ES-I3 (cell line): ENCODE measurements around the gene ARHGAP42.
"Not testable (repeated sequence)": the region's sequence is repeated elsewhere in the genome, so short reads cannot be mapped to it uniquely, and the experiment has no call there.

ENCODE experiments used
- H3K36me3 ChIP-seq: 2 replicates; pipeline ENCODE4 v1.6.1; 2013; ENCODE audit warnings: mild to moderate bottlenecking, low read length, control low read depth, moderate library complexity; ENCODE audit not compliant: insufficient read depth
- H3K4me1 ChIP-seq: 2 replicates; pipeline ENCODE4 v1.6.1; 2013; ENCODE audit warnings: mild to moderate bottlenecking, control low read depth, low read length; ENCODE audit not compliant: insufficient read depth
- H3K9ac ChIP-seq: 2 replicates; pipeline ENCODE4 v1.6.1; 2013; ENCODE audit warnings: low read depth, mild to moderate bottlenecking, low read length, moderate library complexity
- H3K9me3 ChIP-seq: 2 replicates; pipeline ENCODE4 v1.6.1; 2013; ENCODE audit warnings: mild to moderate bottlenecking, low read length, moderate library complexity; ENCODE audit not compliant: control insufficient read depth, insufficient read depth

Gene ARHGAP42

GRCh38 chr11:100748153-100748552, 61.1 kb downstream of the ARHGAP42 start:
- Histone ChIP-seq H3K9ac (no peak overlapping the region), H3K9me3 (peaks cover 12% of the 10 kb centered on the region), H3K4me1 (peaks cover 10% of the 10 kb centered on the region), H3K36me3 (no peaks in the 10 kb centered on the region; the same call in 1 of the 2 replicates)

GRCh38 chr11:100749887-100750565, 62.9 kb downstream of the ARHGAP42 start:
- not testable (repeated sequence) for H3K36me3 ChIP-seq, H3K9ac ChIP-seq
- H3K9me3 ChIP-seq: peaks cover 12% of the 10 kb centered on the region
- peaks cover 26% of the 10 kb centered on the region for H3K4me1 ChIP-seq

- peaks cover 12% of the 10 kb centered on the region for H3K9me3 ChIP-seq
These were observed 63.4 kb downstream of the ARHGAP42 start for GRCh38 chr11:100750566-100750891.

GRCh38 chr11:100752371-100753171, 65.5 kb downstream of the ARHGAP42 start:
- H3K9ac ChIP-seq: no peak overlapping the region
- H3K9me3 ChIP-seq: peaks cover 12% of the 10 kb centered on the region
- H3K4me1 ChIP-seq: peaks cover 27% of the 10 kb centered on the region
- no peaks in the 10 kb centered on the region; the same call in 1 of the 2 replicates for H3K36me3 ChIP-seq

More at GRCh38 chr11:100750566-100750891, 63.4 kb downstream of the ARHGAP42 start:
- H3K36me3 ChIP-seq, H3K9ac ChIP-seq: not testable (repeated sequence)
- peaks cover 27% of the 10 kb centered on the region for H3K4me1 ChIP-seq

- peaks cover 10% of the 10 kb centered on the region for H3K9me3 ChIP-seq
- no peaks in the 10 kb centered on the region; the same call in 1 of the 2 replicates for H3K36me3 ChIP-seq
- H3K9ac ChIP-seq: no peak overlapping the region
- H3K4me1 ChIP-seq: peaks cover 27% of the 10 kb centered on the region
These were observed 66.1 kb downstream of the ARHGAP42 start for GRCh38 chr11:100753172-100753543.

- H3K4me1 ChIP-seq: peaks cover 27% of the 10 kb centered on the region
- H3K9ac ChIP-seq: no peak overlapping the region
- peaks cover 9% of the 10 kb centered on the region for H3K9me3 ChIP-seq
- no peaks in the 10 kb centered on the region; the same call in 1 of the 2 replicates for H3K36me3 ChIP-seq
These were observed 66.5 kb downstream of the ARHGAP42 start for GRCh38 chr11:100753571-100753970.

GRCh38 chr11:100756559-100756958, 69.5 kb downstream of the ARHGAP42 start:
- Histone ChIP-seq H3K4me1 (peaks cover 31% of the 10 kb centered on the region), H3K9ac (no peak overlapping the region), H3K9me3 (no peaks in the 10 kb centered on the region), H3K36me3 (no peaks in the 10 kb centered on the region)

- H3K4me1 ChIP-seq: peaks cover 27% of the 10 kb centered on the region
- no peaks in the 10 kb centered on the region for H3K9me3 ChIP-seq
- H3K9ac ChIP-seq: no peak overlapping the region
- H3K36me3 ChIP-seq: no peaks in the 10 kb centered on the region
These were observed 70.6 kb downstream of the ARHGAP42 start for GRCh38 chr11:100757646-100758045.

- H3K4me1 ChIP-seq: peaks cover 12% of the 10 kb centered on the region; the same call in 1 of the 2 replicates
- no peaks in the 10 kb centered on the region for H3K9me3 ChIP-seq
- H3K36me3 ChIP-seq: no peaks in the 10 kb centered on the region
- no peak overlapping the region for H3K9ac ChIP-seq
These were observed 72.0 kb downstream of the ARHGAP42 start for GRCh38 chr11:100759106-100759505.

- Histone ChIP-seq H3K9ac (no peak overlapping the region), H3K9me3 (no peaks in the 10 kb centered on the region), H3K4me1 (peaks cover 7% of the 10 kb centered on the region; the same call in 1 of the 2 replicates), H3K36me3 (no peaks in the 10 kb centered on the region)
These were observed 72.8 kb downstream of the ARHGAP42 start for GRCh38 chr11:100759856-100760255.

GRCh38 chr11:100760744-100761143, 73.7 kb downstream of the ARHGAP42 start:
- Histone ChIP-seq H3K9me3 (no peaks in the 10 kb centered on the region), H3K36me3 (no peaks in the 10 kb centered on the region), H3K4me1 (peaks cover 4% of the 10 kb centered on the region; the same call in 1 of the 2 replicates), H3K9ac (no peak overlapping the region)

- Histone ChIP-seq H3K9ac (no peak overlapping the region), H3K4me1 (peaks cover 4% of the 10 kb centered on the region; the same call in 1 of the 2 replicates), H3K36me3 (no peaks in the 10 kb centered on the region), H3K9me3 (no peaks in the 10 kb centered on the region)
These were observed 74.8 kb downstream of the ARHGAP42 start for GRCh38 chr11:100761841-100762240.

GRCh38 chr11:100766764-100767163, 79.7 kb downstream of the ARHGAP42 start:
- Histone ChIP-seq H3K36me3 (no peaks in the 10 kb centered on the region), H3K4me1 (peaks cover 8% of the 10 kb centered on the region; the same call in 1 of the 2 replicates), H3K9ac (no peak overlapping the region), H3K9me3 (no peaks in the 10 kb centered on the region)

GRCh38 chr11:100769165-100769564, 82.1 kb downstream of the ARHGAP42 start:
- H3K4me1 ChIP-seq: peaks cover 8% of the 10 kb centered on the region; the same call in 1 of the 2 replicates
- no peaks in the 10 kb centered on the region for H3K9me3 ChIP-seq
- no peaks in the 10 kb centered on the region for H3K36me3 ChIP-seq
- no peak overlapping the region for H3K9ac ChIP-seq

- Histone ChIP-seq H3K9me3 (no peaks in the 10 kb centered on the region), H3K36me3 (no peaks in the 10 kb centered on the region), H3K4me1 (peaks cover 8% of the 10 kb centered on the region; the same call in 1 of the 2 replicates), H3K9ac (no peak overlapping the region)
These were observed 82.5 kb downstream of the ARHGAP42 start for GRCh38 chr11:100769617-100770016.
